GM19099 (cell line): ENCODE data around the gene SYNGR1.

Source experiments
- POLR2A ChIP-seq: IDR thresholded peaks from 3 replicates; pipeline ENCODE4 v1.6.1; 2011; ENCODE audit warnings: low read depth; ENCODE audit not compliant: insufficient read length; ENCODE audit errors: extremely low read depth

The SYNGR1 gene

GRCh38 chr22:39349967-39350726 is at the start of gene SYNGR1:
Gene SYNGR1 (plus strand): TSS chr22:39349991. CDS start chr22:39350011, 20 bp downstream.
- no peak for TF ChIP-seq POLR2A

- no peak for TF ChIP-seq POLR2A
These were observed 49.5 kb upstream of the SYNGR1 start for GRCh38 chr22:39300186-39300830.

- TF ChIP-seq POLR2A = no peak
These were observed 48.7 kb upstream of the SYNGR1 start for GRCh38 chr22:39301108-39301507.

DNA sequence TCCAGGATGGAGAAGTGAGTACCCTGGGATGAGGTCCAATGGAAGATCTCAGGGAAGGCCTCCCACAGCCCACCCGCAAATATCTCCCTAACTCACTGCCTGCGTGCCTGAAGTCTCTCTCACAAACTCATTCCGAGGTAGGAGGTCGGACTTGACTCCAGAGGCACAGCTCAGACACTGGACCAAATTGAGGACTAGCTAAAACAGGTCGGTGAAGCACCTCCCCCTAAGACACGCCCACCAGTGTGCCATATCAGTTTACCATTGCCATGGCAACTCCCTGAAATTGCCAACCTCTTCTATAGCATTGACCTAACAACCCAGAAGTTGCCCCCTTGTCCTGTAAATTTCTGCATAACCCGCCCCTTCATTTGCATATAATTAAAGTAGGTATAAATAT is 47.9 kb upstream of the SYNGR1 start:
- TF ChIP-seq POLR2A = no peak

DNA sequence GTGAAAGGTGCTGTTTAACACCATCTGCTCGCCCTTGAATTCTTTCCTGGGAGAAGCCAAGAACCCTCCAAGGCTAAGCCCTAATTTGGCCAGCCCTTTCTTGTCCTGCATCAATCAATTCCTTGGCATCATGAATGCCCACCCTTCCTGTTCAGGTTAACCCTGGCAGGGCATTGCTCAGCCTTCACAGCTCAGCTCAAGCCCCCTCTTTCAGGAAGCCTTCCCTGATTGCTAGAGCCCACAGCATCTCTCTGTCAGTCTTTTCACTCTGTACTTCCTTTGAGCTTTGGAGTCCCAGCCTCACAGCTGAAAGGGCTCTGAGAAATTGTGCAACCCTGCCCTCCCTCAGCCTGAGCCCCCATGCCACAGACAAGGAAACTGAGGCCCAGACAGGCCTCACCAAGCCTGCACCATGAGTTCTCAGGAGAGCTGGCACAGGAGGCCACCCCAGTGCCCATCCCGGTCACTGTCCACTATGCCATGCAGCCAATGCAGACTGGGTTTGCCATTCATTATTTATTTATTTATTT is 47.3 kb upstream of the SYNGR1 start:
- no peak for TF ChIP-seq POLR2A

GRCh38 chr22:39303358-39303757 is 46.4 kb upstream of the SYNGR1 start:
- no peak for TF ChIP-seq POLR2A

GRCh38 chr22:39303892-39304671 is 45.7 kb upstream of the SYNGR1 start:
- no peak for TF ChIP-seq POLR2A

GRCh38 chr22:39306456-39307361 is 43.1 kb upstream of the SYNGR1 start:
- TF ChIP-seq POLR2A = no peak

GRCh38 chr22:39308614-39309363 is 41.0 kb upstream of the SYNGR1 start:
- no peak for TF ChIP-seq POLR2A

DNA sequence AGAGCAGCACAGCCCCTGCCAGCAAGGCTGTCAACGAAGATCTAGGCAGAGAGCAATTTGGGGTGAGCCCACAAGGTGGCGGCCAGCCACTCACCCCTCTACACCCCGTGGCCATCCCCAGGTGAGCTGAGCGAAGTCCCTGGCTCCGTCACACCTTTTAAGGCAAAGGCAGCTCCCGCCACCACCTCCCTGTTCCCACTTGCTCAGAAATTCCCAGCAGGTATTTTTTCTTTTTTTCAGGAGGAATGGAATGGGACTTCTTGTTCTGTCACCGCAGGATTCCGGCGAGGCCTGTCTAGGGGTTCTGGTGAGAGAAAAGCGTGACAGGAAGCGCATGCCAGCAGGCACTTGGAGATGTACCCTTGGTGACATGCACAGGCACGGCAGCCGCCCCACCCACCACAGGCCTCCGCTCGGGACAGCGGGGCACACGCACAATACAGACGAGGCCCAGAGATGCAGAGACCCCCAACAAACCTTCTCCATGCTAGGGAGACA is 40.4 kb upstream of the SYNGR1 start:
- no peak for TF ChIP-seq POLR2A

DNA sequence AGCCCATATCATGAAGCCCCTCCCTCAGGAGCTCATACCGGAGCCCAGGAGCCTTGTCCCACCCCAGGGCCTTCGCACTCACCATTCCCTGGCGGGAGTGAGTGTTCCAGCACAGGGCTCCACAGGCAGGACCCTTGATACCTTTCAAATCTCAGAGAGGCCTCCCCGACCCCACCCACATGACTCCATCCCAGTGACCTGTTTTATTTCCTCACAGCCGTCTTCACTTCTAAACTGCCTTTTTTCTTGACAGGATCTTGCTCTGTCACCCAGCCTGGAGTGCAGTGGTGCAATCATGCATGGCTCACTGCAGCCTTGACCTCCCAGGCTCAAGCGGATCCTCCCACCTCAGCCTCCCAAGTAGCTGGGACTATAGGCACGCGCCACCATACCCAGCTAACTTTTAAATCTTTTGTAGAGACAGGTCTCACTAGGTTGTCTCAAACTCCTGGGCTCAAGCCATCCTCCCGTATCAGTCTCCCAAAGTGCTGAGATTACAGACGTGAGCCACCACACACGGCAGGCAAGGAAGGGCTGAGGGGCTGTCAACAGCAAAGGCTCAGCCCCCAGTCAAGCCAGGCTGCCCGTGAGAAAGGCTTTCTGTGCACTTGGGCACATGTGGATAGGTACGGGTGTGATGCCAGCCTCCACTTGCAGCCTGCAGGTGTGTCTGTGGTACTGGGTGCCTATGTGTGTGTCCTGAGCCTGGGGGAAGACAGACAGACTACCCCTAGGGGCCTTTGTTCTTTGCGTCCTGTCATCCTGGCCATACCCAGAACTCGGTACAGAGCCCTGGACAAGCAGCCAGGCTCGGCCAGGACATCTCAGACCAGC is 39.7 kb upstream of the SYNGR1 start:
- no peak for TF ChIP-seq POLR2A

GRCh38 chr22:39311592-39312400 is 38.0 kb upstream of the SYNGR1 start:
- TF ChIP-seq POLR2A = no peak
